ENCODE data around the gene HYAL1. TPM values are rescaled to one million over a fixed set of nuclear protein-coding genes. Genes with fewer than 3 reads are reported as not detected.
"Not testable (repeated sequence)": the region's sequence is repeated elsewhere in the genome, so short reads cannot be mapped to it uniquely, and the experiment has no call there.

HYAL1 gene
- total RNA-seq, 2 donors from 2014 or later: 9.0 to 15.2 TPM

DNA sequence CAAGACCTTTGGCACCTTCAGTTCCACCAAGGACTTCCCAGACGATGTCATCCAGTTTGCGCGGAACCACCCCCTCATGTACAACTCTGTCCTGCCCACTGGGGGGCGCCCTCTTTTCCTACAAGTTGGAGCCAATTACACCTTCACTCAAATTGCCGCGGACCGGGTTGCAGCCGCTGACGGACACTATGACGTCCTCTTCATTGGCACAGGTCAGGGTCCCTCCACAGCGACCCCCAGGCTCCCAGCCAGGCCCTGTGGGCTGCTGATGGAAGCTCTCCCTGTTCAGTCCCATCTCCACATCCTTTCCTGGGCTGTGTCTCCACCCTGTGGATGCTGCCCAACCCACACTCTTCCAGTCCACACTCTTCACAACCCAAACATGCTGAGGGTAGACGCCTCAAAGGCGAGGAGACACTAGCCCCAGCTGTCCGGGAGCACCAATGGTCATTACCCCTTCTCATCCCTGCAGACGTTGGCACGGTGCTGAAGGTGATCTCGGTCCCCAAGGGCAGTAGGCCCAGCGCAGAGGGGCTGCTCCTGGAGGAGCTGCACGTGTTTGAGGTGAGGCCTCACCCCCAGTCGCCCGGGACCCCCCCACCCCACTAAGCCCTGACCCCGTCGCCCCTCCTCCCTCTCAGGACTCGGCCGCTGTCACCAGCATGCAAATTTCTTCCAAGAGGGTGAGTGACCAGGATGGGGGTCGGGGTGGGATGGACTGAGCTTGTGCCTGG lies 28.8 kb downstream of the HYAL1 start:
- Histone ChIP-seq H3K4me3 (no peak overlapping the region), H3K9ac (ENCODE audit: low read depth in 2 of 2, low read length in 2 of 2) (peak overlapping the region; percentile 30 to 34), H3K4me1 (peaks cover 16% of the 10 kb centered on the region), H3K27me3 (peaks cover 9% of the 10 kb centered on the region), H3K36me3 (no peaks in the 10 kb centered on the region), H3K27ac (no peak overlapping the region), H3K9me3 (no peaks in the 10 kb centered on the region)
- DNase-seq: peak; percentile 79
- TF ChIP-seq, protein P1, sequence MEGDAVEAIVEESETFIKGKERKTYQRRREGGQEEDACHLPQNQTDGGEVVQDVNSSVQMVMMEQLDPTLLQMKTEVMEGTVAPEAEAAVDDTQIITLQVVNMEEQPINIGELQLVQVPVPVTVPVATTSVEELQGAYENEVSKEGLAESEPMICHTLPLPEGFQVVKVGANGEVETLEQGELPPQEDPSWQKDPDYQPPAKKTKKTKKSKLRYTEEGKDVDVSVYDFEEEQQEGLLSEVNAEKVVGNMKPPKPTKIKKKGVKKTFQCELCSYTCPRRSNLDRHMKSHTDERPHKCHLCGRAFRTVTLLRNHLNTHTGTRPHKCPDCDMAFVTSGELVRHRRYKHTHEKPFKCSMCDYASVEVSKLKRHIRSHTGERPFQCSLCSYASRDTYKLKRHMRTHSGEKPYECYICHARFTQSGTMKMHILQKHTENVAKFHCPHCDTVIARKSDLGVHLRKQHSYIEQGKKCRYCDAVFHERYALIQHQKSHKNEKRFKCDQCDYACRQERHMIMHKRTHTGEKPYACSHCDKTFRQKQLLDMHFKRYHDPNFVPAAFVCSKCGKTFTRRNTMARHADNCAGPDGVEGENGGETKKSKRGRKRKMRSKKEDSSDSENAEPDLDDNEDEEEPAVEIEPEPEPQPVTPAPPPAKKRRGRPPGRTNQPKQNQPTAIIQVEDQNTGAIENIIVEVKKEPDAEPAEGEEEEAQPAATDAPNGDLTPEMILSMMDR (IDR thresholded peaks at IDR 0.05): peak; percentile 73
- intact Hi-C loops (cut with DNase I): loop anchor here (2.0 to 10.0 kb wide), 3 partner anchors 48 to 82 kb away; partner anchors contain the start of genes GNAT1, HYAL2 and TUSC2

DNA sequence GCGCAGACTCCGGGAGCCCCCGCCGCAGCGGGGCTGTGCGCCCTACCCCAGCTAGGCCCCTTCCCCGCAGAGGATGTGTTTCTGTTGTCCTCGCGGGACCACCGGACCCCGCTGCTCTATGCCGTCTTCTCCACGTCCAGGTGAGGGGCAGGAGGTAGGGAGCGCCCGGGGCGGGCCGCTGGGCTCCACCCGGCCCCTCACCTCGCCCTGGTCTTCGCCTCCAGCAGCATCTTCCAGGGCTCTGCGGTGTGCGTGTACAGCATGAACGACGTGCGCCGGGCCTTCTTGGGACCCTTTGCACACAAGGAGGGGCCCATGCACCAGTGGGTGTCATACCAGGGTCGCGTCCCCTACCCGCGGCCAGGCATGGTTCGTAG lies 29.7 kb downstream of the HYAL1 start:
- H3K27me3 ChIP-seq: peaks cover 9% of the 10 kb centered on the region
- TF ChIP-seq, protein P1 (IDR thresholded peaks at IDR 0.05): no peak
- intact Hi-C loops (cut with DNase I): loop anchor here (2.0 to 10.0 kb wide), 3 partner anchors 47 to 81 kb away; partner anchors contain the start of genes GNAT1, HYAL2 and TUSC2
- no peaks in the 10 kb centered on the region for H3K9me3 ChIP-seq
- peak overlapping the region; percentile 16 for H3K4me3 ChIP-seq
- no peak for DNase-seq
- no peaks in the 10 kb centered on the region for H3K36me3 ChIP-seq
- no peak overlapping the region for H3K27ac ChIP-seq
- H3K4me1 ChIP-seq: peaks cover 16% of the 10 kb centered on the region
- H3K9ac ChIP-seq (ENCODE audit: low read depth in 2 of 2, low read length in 2 of 2): peak overlapping the region in 1 of 2 donors; percentile 35

DNA sequence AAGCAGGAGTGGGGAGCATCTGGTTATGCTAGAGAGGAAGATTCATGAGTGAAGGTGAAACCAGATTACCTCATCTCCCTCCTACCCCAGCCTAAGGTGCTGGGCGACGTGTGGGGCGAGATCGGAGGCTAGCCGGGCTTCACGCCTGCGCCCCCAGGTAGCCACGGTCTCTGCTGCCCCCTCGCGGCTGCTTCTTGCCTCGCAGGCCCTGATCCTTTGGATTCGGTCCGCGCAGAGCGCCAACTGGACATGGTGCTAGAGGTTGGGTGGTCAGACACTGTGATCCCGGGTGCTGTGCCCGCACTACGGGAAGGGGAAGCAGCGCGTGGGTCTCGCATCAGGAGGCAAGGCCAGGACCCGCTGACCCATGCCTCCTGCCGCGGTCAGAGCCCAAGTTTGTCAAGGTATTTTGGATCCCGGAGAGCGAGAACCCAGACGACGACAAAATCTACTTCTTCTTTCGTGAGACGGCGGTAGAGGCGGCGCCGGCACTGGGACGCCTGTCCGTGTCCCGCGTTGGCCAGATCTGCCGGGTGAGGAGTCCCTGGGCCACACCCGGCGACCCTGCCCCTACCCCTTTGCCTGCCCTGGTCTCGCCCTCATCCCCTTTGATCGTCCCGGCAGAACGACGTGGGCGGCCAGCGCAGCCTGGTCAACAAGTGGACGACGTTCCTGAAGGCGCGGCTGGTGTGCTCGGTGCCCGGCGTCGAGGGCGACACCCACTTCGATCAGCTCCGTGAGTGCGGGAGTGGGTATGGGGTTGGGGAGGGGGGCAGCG lies 30.3 kb downstream of the HYAL1 start:
- H3K4me3 ChIP-seq: peak overlapping the region; percentile 16
- no peaks in the 10 kb centered on the region for H3K36me3 ChIP-seq
- DNase-seq: peak; percentile 95
- TF ChIP-seq, protein P1 (IDR thresholded peaks at IDR 0.05): peak; percentile 94
- no peaks in the 10 kb centered on the region for H3K9me3 ChIP-seq
- H3K27me3 ChIP-seq: peaks cover 9% of the 10 kb centered on the region
- no peak overlapping the region for H3K27ac ChIP-seq
- peak overlapping the region; percentile 57 to 73 for H3K9ac ChIP-seq (ENCODE audit: low read depth in 2 of 2, low read length in 2 of 2)
- intact Hi-C loops (cut with DNase I): loop anchor here (5.0 to 10.0 kb wide), 2 partner anchors 52 to 81 kb away; partner anchors contain the start of genes GNAT1, HYAL2 and TUSC2
- peaks cover 21% of the 10 kb centered on the region for H3K4me1 ChIP-seq

DNA sequence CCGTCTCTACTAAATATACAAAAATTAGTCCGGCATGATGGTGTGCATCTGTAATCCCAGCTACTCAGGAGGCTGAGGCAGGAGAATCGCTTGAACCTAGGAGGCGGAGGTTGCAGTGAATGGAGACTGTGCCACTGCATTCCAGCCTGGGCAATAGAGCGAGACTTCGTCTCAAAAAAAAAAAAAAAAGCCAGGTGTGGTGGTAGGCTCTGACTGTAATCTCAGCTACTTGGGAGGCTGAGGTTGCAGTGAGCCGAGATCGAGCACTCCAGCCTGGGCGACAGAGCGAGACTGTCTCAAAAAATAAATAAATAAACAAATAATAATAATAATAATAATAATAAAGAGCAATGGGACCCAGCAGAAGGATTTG lies 30.9 kb downstream of the HYAL1 start:
- DNase-seq; H3K9ac ChIP-seq (ENCODE audit: low read depth in 2 of 2, low read length in 2 of 2); H3K4me3 ChIP-seq; H3K27ac ChIP-seq; H3K27me3 ChIP-seq; H3K36me3 ChIP-seq; H3K9me3 ChIP-seq: not testable (repeated sequence)
- intact Hi-C loops (cut with DNase I): loop anchor here (5.0 to 10.0 kb wide), 2 partner anchors 52 to 80 kb away; partner anchors contain the start of genes GNAT1, HYAL2 and TUSC2
- H3K4me1 ChIP-seq: peaks cover 26% of the 10 kb centered on the region

DNA sequence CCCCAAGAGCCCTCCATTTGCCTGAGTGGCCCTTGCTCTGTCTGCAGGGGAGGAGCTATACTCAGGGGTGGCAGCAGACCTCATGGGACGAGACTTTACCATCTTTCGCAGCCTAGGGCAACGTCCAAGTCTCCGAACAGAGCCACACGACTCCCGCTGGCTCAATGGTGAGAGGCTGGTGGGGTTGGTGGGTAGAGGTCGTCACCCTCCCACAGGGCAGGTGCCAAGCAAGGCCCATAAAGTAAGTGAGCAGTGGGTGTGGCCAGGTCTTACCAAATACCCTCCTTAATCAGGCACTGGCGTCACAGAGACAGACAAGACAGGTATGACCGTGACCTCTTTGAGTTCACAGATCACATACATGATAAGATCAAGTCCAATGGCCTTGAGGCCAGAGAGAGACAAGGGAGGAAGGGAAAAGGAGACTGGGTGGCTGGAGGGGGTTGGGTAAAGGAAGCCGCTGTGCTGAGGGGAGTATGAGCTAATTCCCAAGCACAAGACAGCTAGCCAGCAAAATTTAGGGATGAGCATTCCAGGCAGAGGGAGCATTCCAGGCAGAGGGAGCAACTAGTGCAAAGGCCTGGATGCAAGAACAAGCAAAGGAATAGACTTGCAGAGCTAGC lies 31.9 kb downstream of the HYAL1 start:
- Histone ChIP-seq H3K27me3 (peaks cover 9% of the 10 kb centered on the region), H3K27ac (peak overlapping the region; percentile 31), H3K36me3 (no peaks in the 10 kb centered on the region), H3K9me3 (no peaks in the 10 kb centered on the region), H3K4me1 (peaks cover 28% of the 10 kb centered on the region), H3K4me3 (no peak overlapping the region), H3K9ac (ENCODE audit: low read depth in 2 of 2, low read length in 2 of 2) (peak overlapping the region in 1 of 2 donors; percentile 13)
- no peak for DNase-seq
- TF ChIP-seq, protein P1 (IDR thresholded peaks at IDR 0.05): no peak
- intact Hi-C loops (cut with DNase I): loop anchor here (5.0 to 10.0 kb wide), 2 partner anchors 53 to 79 kb away; partner anchors contain the start of genes GNAT1, HYAL2 and TUSC2
